Hepatocyte (in vitro differentiated cells): Measurements from ENCODE around the gene FOS. TPM values are rescaled to one million over a fixed set of nuclear protein-coding genes. Genes with fewer than 3 reads are reported as not detected.

Experiments
- DNase-seq: peaks from one replicate; pipeline ENCODE4 v3.0.0-alpha.2; 2016; ENCODE audit warnings: low spot score
- H2AFZ ChIP-seq: fragments of 200-600 bp; sonication (generic); 2 replicates; pipeline ENCODE4 v1.6.0; 2016; ENCODE audit warnings: antibody characterized with exemption, mild to moderate bottlenecking
- H3K27ac ChIP-seq: fragments of 200-600 bp; sonication (generic); 2 replicates; pipeline ENCODE4 v1.5.1; 2016; ENCODE audit warnings: mild to moderate bottlenecking
- H3K27me3 ChIP-seq: fragments of 200-600 bp; sonication (generic); 2 replicates; pipeline ENCODE4 v1.6.1; 2016
- H3K36me3 ChIP-seq: fragments of 200-600 bp; sonication (generic); replicated peaks from 2 replicates; pipeline ENCODE4 v1.5.1; 2016; ENCODE audit warnings: low read depth; ENCODE audit not compliant: insufficient read depth
- H3K4me1 ChIP-seq: fragments of 200-600 bp; sonication (generic); 2 replicates; pipeline ENCODE4 v1.5.1; 2016; ENCODE audit warnings: mild to moderate bottlenecking, moderate library complexity; ENCODE audit not compliant: insufficient read depth
- H3K4me2 ChIP-seq: fragments of 200-600 bp; sonication (generic); 2 replicates; pipeline ENCODE4 v1.6.0; 2016
- H3K4me3 ChIP-seq: fragments of 200-600 bp; sonication (generic); 2 replicates; pipeline ENCODE4 v1.5.1; 2016; ENCODE audit warnings: mild to moderate bottlenecking
- H3K79me2 ChIP-seq: fragments of 200-600 bp; sonication (generic); 2 replicates; pipeline ENCODE4 v1.6.0; 2017; ENCODE audit warnings: mild to moderate bottlenecking
- H3K9me2 ChIP-seq: fragments of 200-600 bp; sonication (generic); replicated peaks from 2 replicates; pipeline ENCODE4 v1.6.0; 2017; ENCODE audit warnings: mild to moderate bottlenecking; ENCODE audit not compliant: insufficient read depth
- H3K9me3 ChIP-seq: fragments of 200-600 bp; sonication (generic); 2 replicates; pipeline ENCODE4 v1.5.1; 2016; ENCODE audit warnings: low read depth, mild to moderate bottlenecking
- H4K20me1 ChIP-seq: fragments of 200-600 bp; sonication (generic); 2 replicates; pipeline ENCODE4 v1.6.0; 2016; ENCODE audit warnings: mild to moderate bottlenecking; ENCODE audit not compliant: insufficient read depth, poor library complexity, severe bottlenecking
- EZH2 ChIP-seq: fragments of 200-600 bp; sonication (generic); IDR thresholded peaks from 2 replicates; pipeline ENCODE4 v1.6.1; 2016; ENCODE audit warnings: antibody characterized with exemption, mild to moderate bottlenecking, borderline replicate concordance
- EZH2phosphoT487 ChIP-seq: fragments of 200-600 bp; sonication (generic); IDR thresholded peaks from one replicate; pipeline ENCODE4 v1.6.1; 2018; ENCODE audit warnings: antibody characterized with exemption, mild to moderate bottlenecking, low read depth, moderate library complexity; ENCODE audit not compliant: unreplicated experiment, severe bottlenecking
- WGBS: methylation state at CpG from one replicate; pipeline ENCODE4 v1.1.6; 2016; ENCODE audit warnings: low lambda C conversion rate; ENCODE audit errors: missing lambda C conversion rate; 5-methylcytosine and 5-hydroxymethylcytosine counted together
- polyA plus RNA-seq: library from polyadenylated mRNA; unstranded; fragments of >200 nt; fragmentation: Nextera tagmentation; extraction: Ambion mirVana; gene quantifications from 2 replicates; pipeline ENCODE4 v1.2.1, GENCODE V29; 2016
- total RNA-seq: library from RNA; depleted of rRNA; stranded (reverse); fragments of >200 nt; gene quantifications from 2 replicates; pipeline ENCODE4 v1.2.3, GENCODE V29; 2014
- TF ChIP-seq, protein P1 (sequence below): fragments of 200-600 bp; sonication (generic); IDR thresholded peaks from 2 replicates; pipeline ENCODE4 v1.5.1; 2016; ENCODE audit warnings: antibody characterized with exemption, mild to moderate bottlenecking; ENCODE audit not compliant: poor library complexity

Gene FOS
- total and polyA plus RNA-seq, 2 experiments from 2014 or later = 865 to 935 TPM

GRCh38 chr14:75310295-75311111, 31.9 kb downstream of the FOS start:
- H3K4me3 ChIP-seq = no peak overlapping the region
- peak; percentile 87 for DNase-seq
- peaks cover 4% of the 10 kb centered on the region for H3K4me1 ChIP-seq
- H3K27ac ChIP-seq = peak overlapping the region; percentile 75
- H3K79me2 ChIP-seq = no peaks in the 10 kb centered on the region
- no peaks in the 10 kb centered on the region for H3K9me3 ChIP-seq
- no peaks in the 10 kb centered on the region for H3K36me3 ChIP-seq
- 32% methylated on average over 13 of the region's 13 CpGs for WGBS
- H3K27me3 ChIP-seq = no peaks in the 10 kb centered on the region
- no peaks in the 10 kb centered on the region for H3K9me2 ChIP-seq
- no peak for TF ChIP-seq EZH2
- TF ChIP-seq, protein P1, sequence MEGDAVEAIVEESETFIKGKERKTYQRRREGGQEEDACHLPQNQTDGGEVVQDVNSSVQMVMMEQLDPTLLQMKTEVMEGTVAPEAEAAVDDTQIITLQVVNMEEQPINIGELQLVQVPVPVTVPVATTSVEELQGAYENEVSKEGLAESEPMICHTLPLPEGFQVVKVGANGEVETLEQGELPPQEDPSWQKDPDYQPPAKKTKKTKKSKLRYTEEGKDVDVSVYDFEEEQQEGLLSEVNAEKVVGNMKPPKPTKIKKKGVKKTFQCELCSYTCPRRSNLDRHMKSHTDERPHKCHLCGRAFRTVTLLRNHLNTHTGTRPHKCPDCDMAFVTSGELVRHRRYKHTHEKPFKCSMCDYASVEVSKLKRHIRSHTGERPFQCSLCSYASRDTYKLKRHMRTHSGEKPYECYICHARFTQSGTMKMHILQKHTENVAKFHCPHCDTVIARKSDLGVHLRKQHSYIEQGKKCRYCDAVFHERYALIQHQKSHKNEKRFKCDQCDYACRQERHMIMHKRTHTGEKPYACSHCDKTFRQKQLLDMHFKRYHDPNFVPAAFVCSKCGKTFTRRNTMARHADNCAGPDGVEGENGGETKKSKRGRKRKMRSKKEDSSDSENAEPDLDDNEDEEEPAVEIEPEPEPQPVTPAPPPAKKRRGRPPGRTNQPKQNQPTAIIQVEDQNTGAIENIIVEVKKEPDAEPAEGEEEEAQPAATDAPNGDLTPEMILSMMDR = no peak
- TF ChIP-seq EZH2phosphoT487 = no peak
- H2AFZ ChIP-seq = peak overlapping the region; percentile 8
- H3K4me2 ChIP-seq = peak overlapping the region; percentile 55
- no peaks in the 10 kb centered on the region for H4K20me1 ChIP-seq

DNA sequence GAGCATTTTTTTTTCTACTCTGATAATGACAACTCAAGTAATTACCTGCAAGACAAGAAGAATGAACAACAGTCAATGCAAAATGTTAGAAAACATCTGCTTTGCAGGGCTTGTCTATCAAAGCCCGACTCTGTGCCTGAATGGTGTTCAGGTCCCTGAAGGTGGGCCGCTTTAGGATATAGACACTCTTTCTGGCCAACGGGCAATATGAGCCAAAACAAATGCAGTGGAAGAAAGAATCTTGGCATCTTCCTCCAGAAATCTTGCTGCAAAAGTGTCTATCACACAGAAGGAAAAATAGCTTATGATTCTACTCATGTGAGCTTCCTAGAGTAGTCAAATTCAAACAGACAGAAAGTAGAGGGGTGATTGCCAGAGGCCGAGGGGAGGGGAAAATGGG, 32.7 kb downstream of the FOS start:
- H3K36me3 ChIP-seq = no peaks in the 10 kb centered on the region
- H3K9me2 ChIP-seq = no peaks in the 10 kb centered on the region
- no peaks in the 10 kb centered on the region for H3K9me3 ChIP-seq
- 88% methylated on average over 4 of the region's 4 CpGs for WGBS
- H4K20me1 ChIP-seq = no peaks in the 10 kb centered on the region
- no peaks in the 10 kb centered on the region for H3K79me2 ChIP-seq
- no peak for DNase-seq
- H3K4me2 ChIP-seq = no peak overlapping the region
- H3K4me1 ChIP-seq = peaks cover 6% of the 10 kb centered on the region
- H3K27ac ChIP-seq = peak overlapping the region; percentile 75
- no peak overlapping the region for H2AFZ ChIP-seq
- H3K4me3 ChIP-seq = no peak overlapping the region
- no peak for TF ChIP-seq EZH2phosphoT487
- TF ChIP-seq, protein P1 = no peak
- no peak for TF ChIP-seq EZH2
- H3K27me3 ChIP-seq = no peaks in the 10 kb centered on the region

DNA sequence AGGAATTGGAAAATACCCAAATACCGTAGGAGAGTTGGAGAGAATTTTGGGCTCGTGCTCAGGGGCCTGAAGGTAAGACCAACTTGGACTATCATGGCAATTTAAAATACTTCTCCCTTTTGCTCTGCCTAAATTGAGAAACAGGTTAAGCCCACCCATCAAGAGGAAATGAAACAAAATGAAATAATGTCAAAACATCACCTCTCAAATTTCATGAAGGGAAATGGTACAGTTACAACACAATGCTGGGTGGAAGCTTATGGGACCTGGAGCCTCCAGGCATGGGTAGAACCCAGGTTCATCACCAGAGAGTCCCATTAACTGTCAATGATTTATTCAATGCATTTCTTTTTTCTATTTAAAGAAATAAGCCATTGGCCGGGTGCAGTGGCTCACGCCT, 33.7 kb downstream of the FOS start:
- Histone ChIP-seq H3K9me2 (no peaks in the 10 kb centered on the region), H3K4me2 (no peak overlapping the region), H3K79me2 (no peaks in the 10 kb centered on the region), H3K27ac (no peak overlapping the region), H3K36me3 (no peaks in the 10 kb centered on the region), H2AFZ (no peak overlapping the region), H3K4me3 (no peak overlapping the region), H3K27me3 (no peaks in the 10 kb centered on the region), H3K9me3 (no peaks in the 10 kb centered on the region), H3K4me1 (peaks cover 6% of the 10 kb centered on the region), H4K20me1 (no peaks in the 10 kb centered on the region)
- no peak for DNase-seq
- WGBS = 94% methylated on average over 4 of the region's 4 CpGs
- TF ChIP-seq EZH2 (no peak), EZH2phosphoT487 (no peak)
- TF ChIP-seq, protein P1 = no peak
